DMS53 treated with DMSO at 0.1 percent for 48 hours (cell line): ENCODE data around the gene TBCEL.
"Not testable (repeated sequence)": the region's sequence is repeated elsewhere in the genome, so short reads cannot be mapped to it uniquely, and the experiment has no call there.

Experiments
- DNase-seq: peaks from one replicate; lab custom pipeline; 2025; ENCODE audit not compliant: unreplicated experiment; lab: John Stamatoyannopoulos, UW

TBCEL gene

GRCh38 chr11:121023848-121024751 lies at the start of gene TBCEL:
TSS of gene TBCEL (plus strand) at chr11:121024102. CDS start at chr11:121045691, 21,589 bp downstream.
- DNase-seq = peak; percentile 58

GRCh38 chr11:120974466-120974865 lies 49.4 kb upstream of the TBCEL start:
- no peak for DNase-seq

GRCh38 chr11:120974965-120975364 lies 48.9 kb upstream of the TBCEL start:
- DNase-seq = no peak

GRCh38 chr11:120977266-120978137 lies 46.4 kb upstream of the TBCEL start:
- no peak for DNase-seq

- no peak for DNase-seq
Observed at GRCh38 chr11:120978701-120979100, 45.2 kb upstream of the TBCEL start.

GRCh38 chr11:120985718-120986569 lies 38.0 kb upstream of the TBCEL start:
- DNase-seq = peak; percentile 50

- DNase-seq = no peak
Observed at GRCh38 chr11:120988603-120989002, 35.3 kb upstream of the TBCEL start.

GRCh38 chr11:120991830-120992686 lies 31.8 kb upstream of the TBCEL start:
- DNase-seq = no peak

- DNase-seq = no peak
Observed at GRCh38 chr11:120994091-120994859, 29.6 kb upstream of the TBCEL start.

GRCh38 chr11:120995184-120995583 lies 28.7 kb upstream of the TBCEL start:
- no peak for DNase-seq

GRCh38 chr11:120996973-120997372 lies 26.9 kb upstream of the TBCEL start:
- DNase-seq = no peak

- DNase-seq = no peak
Observed at GRCh38 chr11:120998581-120998980, 25.3 kb upstream of the TBCEL start.

GRCh38 chr11:121004206-121004840 lies 19.6 kb upstream of the TBCEL start:
- no peak for DNase-seq

- no peak for DNase-seq
Observed at GRCh38 chr11:121006922-121007321, 17.0 kb upstream of the TBCEL start.

- no peak for DNase-seq
Observed at GRCh38 chr11:121008551-121008950, 15.4 kb upstream of the TBCEL start.

- DNase-seq = no peak
Observed at GRCh38 chr11:121012091-121012490, 11.8 kb upstream of the TBCEL start.

GRCh38 chr11:121018746-121019145 lies 5.2 kb upstream of the TBCEL start:
- no peak for DNase-seq

GRCh38 chr11:121021718-121022117 lies 2.2 kb upstream of the TBCEL start:
- DNase-seq = not testable (repeated sequence)

GRCh38 chr11:121024989-121025388 lies 1.1 kb downstream of the TBCEL start:
- DNase-seq = no peak
